Panc1 (cell line): Measurements from ENCODE around the gene CYP2R1. TPM values are rescaled to one million over a fixed set of nuclear protein-coding genes. Genes with fewer than 3 reads are reported as not detected.
A peak's percentile ranks its signal among the peaks of the same experiment; 100 is the strongest.
"Not testable (repeated sequence)": the region's sequence is repeated elsewhere in the genome, so short reads cannot be mapped to it uniquely, and the experiment has no call there.

Source experiments
- ATAC-seq: fragments of 200-7000 bp; cut with Tn5 transposase; 2 replicates; pipeline ENCODE4 v1.9.1; 2020; ENCODE audit warnings: mild to moderate bottlenecking, moderate library complexity
- BruUV-seq: library from RNA; stranded (reverse); fragments of 400-500 nt; replicated peaks from 2 replicates; lab custom pipeline; 2021; lab: Mats Ljungman, UMichigan
- CTCF ChIA-PET: fragments of 300-600 bp; sonication (Branson Sonifier 250); formaldehyde crosslinking; loops from one replicate; lab custom pipeline; 2022; ENCODE audit warnings: antibody characterized with exemption; lab: Charles Lee
- POLR2A ChIA-PET: fragments of 300-600 bp; sonication (Branson Sonifier 250); formaldehyde crosslinking; loops from one replicate; lab custom pipeline; 2022; ENCODE audit warnings: antibody characterized with exemption; lab: Charles Lee
- DNase-seq: peaks from one replicate; pipeline ENCODE4 v3.0.0-alpha.2; 2010; ENCODE audit warnings: low read depth, low spot score
- H3K27ac ChIP-seq: 2 replicates; pipeline ENCODE4 v1.5.1; 2011; ENCODE audit warnings: mild to moderate bottlenecking, low read length, inconsistent platforms
- H3K27me3 ChIP-seq: fragments of 200-500 bp; sonication (Bioruptor generic); 2 replicates; pipeline ENCODE4 v1.6.0; 2014; ENCODE audit warnings: low read length, inconsistent platforms; ENCODE audit not compliant: control insufficient read depth, insufficient read depth
- H3K36me3 ChIP-seq: fragments of 200-500 bp; sonication (Bioruptor generic); 2 replicates; pipeline ENCODE4 v1.5.1; 2014; ENCODE audit warnings: inconsistent platforms, mild to moderate bottlenecking, low read length, moderate library complexity; ENCODE audit not compliant: control insufficient read depth, insufficient read depth
- H3K4me1 ChIP-seq: 2 replicates; pipeline ENCODE4 v1.5.1; 2011; ENCODE audit warnings: inconsistent platforms, mild to moderate bottlenecking, low read length, moderate library complexity; ENCODE audit not compliant: control insufficient read depth, insufficient read depth
- H3K4me3 ChIP-seq, 2 experiments: 2 replicates each; pipeline ENCODE4 v1.5.1; 2011 to 2012; ENCODE audit warnings: low read depth in 2 of 2, low read length in 2 of 2, mild to moderate bottlenecking in 2 of 2, inconsistent platforms in 1 of 2, moderate library complexity in 1 of 2
- H3K9me3 ChIP-seq: fragments of 200-500 bp; sonication (Bioruptor generic); 2 replicates; pipeline ENCODE4 v1.5.1; 2014; ENCODE audit warnings: low read depth, mild to moderate bottlenecking, inconsistent platforms, low read length, moderate library complexity; ENCODE audit not compliant: control insufficient read depth, insufficient read depth
- POLR2AphosphoS5 ChIP-seq: IDR thresholded peaks from 2 replicates; pipeline ENCODE4 v1.6.1; 2012; ENCODE audit warnings: mild to moderate bottlenecking, low read depth, low read length, moderate library complexity
- SIN3A ChIP-seq: IDR thresholded peaks from 2 replicates; pipeline ENCODE4 v1.6.1; 2012; ENCODE audit warnings: low read depth, mild to moderate bottlenecking, low read length, moderate library complexity, borderline replicate concordance; ENCODE audit not compliant: insufficient read depth
- TCF7L2 ChIP-seq: IDR thresholded peaks from 2 replicates; pipeline ENCODE4 v1.6.1; 2011; ENCODE audit warnings: mild to moderate bottlenecking, low read depth, low read length, inconsistent platforms
- in situ Hi-C: cut with HindIII; loops from 2 replicates; pipeline ENCODE4 v1.10.0; 2016; ENCODE audit warnings: low sequenced_read_pairs, low pct_unique_long_range_greater_than_20kb
- intact Hi-C: fragments of 100-400 bp; cut with micrococcal nuclease; formaldehyde crosslinking; loops from one replicate; pipeline ENCODE4 v1.10.0; 2022; ENCODE audit not compliant: unreplicated experiment
- total RNA-seq: library from RNA; stranded (reverse); gene quantifications from one replicate; pipeline ENCODE4 v1.2.1, GENCODE V29; 2021; ENCODE audit not compliant: unreplicated experiment
- TF ChIP-seq, protein P1 (sequence below): fragments of 450-650 bp; IDR thresholded peaks from 2 replicates; pipeline ENCODE4 v1.5.1; 2017; ENCODE audit warnings: mild to moderate bottlenecking
- TF ChIP-seq, protein P2 (sequence below), 2 experiments: IDR thresholded peaks; 2 replicates each; pipeline ENCODE4 v1.6.1; 2011 to 2012; ENCODE audit warnings: low read depth in 2 of 2, control low read depth in 1 of 2, low read length in 1 of 2, mild to moderate bottlenecking in 1 of 2, moderate library complexity in 1 of 2; ENCODE audit not compliant: insufficient read depth in 1 of 2

Gene CYP2R1
- total RNA-seq, 1 experiment from 2014 or later = 11.2 TPM

DNA sequence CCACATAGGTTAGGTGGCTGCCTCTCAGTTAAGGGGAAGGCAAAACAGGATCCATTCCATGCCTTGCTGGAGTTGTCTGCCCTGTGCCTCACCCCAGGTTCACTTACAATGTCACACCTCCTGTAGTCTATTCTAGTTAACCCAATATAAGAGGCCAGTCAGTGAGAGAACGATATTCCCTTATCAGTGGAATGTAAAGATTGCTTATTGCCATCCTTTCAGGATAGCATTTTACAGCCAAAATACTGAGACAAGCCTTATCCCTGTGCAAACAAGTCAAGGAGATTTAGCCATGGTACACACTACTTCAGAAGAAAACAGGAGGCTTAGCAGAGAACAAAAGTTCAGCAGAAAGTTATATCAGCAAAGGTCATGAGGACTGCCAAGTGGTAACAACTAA, 5.5 kb downstream of the CYP2R1 start:
- ATAC-seq (no peak), DNase-seq (no peak)
- intact Hi-C loops (no loop called here), in situ Hi-C loops (no loop called here)
- no peaks in the 10 kb centered on the region for H3K36me3 ChIP-seq
- no peaks in the 10 kb centered on the region for H3K9me3 ChIP-seq
- TF ChIP-seq SIN3A (no peak), TCF7L2 (no peak)
- no TSS peak for BruUV-seq
- ChIA-PET CTCF (no interaction called here), POLR2A (no interaction called here)
- no peaks in the 10 kb centered on the region for H3K27me3 ChIP-seq
- H3K4me1 ChIP-seq = no peaks in the 10 kb centered on the region; the same call in 1 of the 2 replicates
- no peak overlapping the region for H3K4me3 ChIP-seq
- peak overlapping the region; percentile 7; the same call in 1 of the 2 replicates for H3K27ac ChIP-seq

DNA sequence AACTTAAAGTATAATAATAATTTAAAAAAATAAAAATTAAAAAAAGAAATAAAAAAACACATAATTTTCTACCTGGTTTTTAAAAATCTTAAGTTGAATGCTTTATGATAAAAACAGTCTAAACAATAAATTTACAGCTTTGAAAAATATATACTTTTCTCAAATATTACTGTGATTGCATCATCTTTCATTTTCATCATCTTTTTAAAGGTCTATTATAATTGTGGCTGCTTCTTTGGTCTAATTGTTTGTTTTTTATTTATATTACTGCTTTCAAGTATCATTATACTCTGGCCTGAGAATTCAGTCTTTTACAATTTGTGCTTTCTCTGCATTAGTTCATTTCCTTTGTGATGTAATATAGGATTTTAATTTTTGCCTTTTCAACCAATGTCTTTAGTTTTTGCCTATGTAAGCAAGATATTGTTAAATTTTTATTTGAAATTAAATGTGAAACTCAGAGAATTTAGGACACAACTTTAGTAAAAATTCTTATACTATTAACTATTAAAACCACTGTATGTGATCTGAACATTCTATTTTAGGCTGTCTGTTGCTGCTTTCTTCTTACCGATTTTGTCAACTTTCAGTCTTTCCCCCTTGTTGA, 7.3 kb downstream of the CYP2R1 start:
- Histone ChIP-seq H3K36me3 (no peaks in the 10 kb centered on the region), H3K27me3 (no peaks in the 10 kb centered on the region), H3K27ac (peak overlapping the region; percentile 4; the same call in 1 of the 2 replicates), H3K4me1 (no peaks in the 10 kb centered on the region; the same call in 1 of the 2 replicates), H3K4me3 (no peak overlapping the region), H3K9me3 (no peaks in the 10 kb centered on the region)
- DNase-seq = no peak
- in situ Hi-C loops (no loop called here), intact Hi-C loops (no loop called here)
- CTCF ChIA-PET = no interaction called here
- no peak for TF ChIP-seq TCF7L2
- TF ChIP-seq, protein P1, sequence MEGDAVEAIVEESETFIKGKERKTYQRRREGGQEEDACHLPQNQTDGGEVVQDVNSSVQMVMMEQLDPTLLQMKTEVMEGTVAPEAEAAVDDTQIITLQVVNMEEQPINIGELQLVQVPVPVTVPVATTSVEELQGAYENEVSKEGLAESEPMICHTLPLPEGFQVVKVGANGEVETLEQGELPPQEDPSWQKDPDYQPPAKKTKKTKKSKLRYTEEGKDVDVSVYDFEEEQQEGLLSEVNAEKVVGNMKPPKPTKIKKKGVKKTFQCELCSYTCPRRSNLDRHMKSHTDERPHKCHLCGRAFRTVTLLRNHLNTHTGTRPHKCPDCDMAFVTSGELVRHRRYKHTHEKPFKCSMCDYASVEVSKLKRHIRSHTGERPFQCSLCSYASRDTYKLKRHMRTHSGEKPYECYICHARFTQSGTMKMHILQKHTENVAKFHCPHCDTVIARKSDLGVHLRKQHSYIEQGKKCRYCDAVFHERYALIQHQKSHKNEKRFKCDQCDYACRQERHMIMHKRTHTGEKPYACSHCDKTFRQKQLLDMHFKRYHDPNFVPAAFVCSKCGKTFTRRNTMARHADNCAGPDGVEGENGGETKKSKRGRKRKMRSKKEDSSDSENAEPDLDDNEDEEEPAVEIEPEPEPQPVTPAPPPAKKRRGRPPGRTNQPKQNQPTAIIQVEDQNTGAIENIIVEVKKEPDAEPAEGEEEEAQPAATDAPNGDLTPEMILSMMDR = no peak
- TF ChIP-seq, protein P2, sequence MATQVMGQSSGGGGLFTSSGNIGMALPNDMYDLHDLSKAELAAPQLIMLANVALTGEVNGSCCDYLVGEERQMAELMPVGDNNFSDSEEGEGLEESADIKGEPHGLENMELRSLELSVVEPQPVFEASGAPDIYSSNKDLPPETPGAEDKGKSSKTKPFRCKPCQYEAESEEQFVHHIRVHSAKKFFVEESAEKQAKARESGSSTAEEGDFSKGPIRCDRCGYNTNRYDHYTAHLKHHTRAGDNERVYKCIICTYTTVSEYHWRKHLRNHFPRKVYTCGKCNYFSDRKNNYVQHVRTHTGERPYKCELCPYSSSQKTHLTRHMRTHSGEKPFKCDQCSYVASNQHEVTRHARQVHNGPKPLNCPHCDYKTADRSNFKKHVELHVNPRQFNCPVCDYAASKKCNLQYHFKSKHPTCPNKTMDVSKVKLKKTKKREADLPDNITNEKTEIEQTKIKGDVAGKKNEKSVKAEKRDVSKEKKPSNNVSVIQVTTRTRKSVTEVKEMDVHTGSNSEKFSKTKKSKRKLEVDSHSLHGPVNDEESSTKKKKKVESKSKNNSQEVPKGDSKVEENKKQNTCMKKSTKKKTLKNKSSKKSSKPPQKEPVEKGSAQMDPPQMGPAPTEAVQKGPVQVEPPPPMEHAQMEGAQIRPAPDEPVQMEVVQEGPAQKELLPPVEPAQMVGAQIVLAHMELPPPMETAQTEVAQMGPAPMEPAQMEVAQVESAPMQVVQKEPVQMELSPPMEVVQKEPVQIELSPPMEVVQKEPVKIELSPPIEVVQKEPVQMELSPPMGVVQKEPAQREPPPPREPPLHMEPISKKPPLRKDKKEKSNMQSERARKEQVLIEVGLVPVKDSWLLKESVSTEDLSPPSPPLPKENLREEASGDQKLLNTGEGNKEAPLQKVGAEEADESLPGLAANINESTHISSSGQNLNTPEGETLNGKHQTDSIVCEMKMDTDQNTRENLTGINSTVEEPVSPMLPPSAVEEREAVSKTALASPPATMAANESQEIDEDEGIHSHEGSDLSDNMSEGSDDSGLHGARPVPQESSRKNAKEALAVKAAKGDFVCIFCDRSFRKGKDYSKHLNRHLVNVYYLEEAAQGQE (IDR thresholded peaks at IDR 0.05; ENCODE audit: insufficient read depth in 1 of 2, low read depth in 2 of 2, low read length in 1 of 2) = no peak
- TF ChIP-seq POLR2AphosphoS5 = no peak
- TF ChIP-seq SIN3A = no peak
- BruUV-seq = no TSS peak
- ATAC-seq = no peak
- POLR2A ChIA-PET = no interaction called here

DNA sequence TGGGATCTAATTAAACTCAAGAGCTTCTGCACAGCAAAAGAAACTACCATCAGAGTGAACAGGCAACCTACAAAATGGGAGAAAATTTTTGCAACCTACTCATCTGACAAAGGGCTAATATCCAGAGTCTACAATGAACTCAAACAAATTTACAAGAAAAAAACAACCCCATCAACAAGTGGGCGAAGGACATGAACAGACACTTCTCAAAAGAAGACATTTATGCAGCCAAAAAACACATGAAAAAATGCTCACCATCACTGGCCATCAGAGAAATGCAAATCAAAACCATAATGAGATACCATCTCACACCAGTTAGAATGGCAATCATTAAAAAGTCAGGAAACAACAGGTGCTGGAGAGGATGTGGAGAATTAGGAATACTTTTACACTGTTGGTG, 8.3 kb downstream of the CYP2R1 start:
- H3K4me3 ChIP-seq, BruUV-seq, DNase-seq, intact Hi-C loops, CTCF ChIA-PET, H3K27ac ChIP-seq, POLR2A ChIA-PET, H3K36me3 ChIP-seq, ATAC-seq, H3K27me3 ChIP-seq, in situ Hi-C loops, H3K4me1 ChIP-seq, H3K9me3 ChIP-seq: not testable (repeated sequence)
